Stimulated activated CD4-positive, alpha-beta T cell treated with anti-CD3 and anti-CD28 coated beads, Interleukin-4, amount 100 ng/mL, for 48 hours (primary cell): Measurements from ENCODE around the gene GRIK1.

Experiments
- DNase-seq, 2 donors: peaks; one replicate each; pipeline ENCODE4 v3.0.0-alpha.2; 2020; ENCODE audit warnings: low read depth in 2 of 2

GRIK1 gene

DNA sequence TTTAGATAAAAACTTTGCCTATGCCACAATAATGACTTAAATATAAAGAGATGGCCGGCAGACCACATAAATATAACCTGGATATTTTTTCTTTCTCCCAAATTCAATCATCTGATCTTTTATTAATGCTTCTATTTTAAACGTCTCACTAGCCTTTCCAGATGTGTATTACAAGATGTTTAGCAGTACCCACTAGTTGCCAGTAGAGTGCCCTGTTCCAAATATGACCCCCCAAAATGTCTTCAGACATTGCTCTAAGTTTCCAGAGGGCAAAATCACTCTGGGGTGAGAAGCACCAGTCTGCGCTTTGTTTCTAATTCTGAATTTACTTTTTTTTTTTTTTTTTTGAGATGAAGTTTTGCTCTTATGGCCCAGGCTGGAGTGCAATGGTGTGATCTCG lies 268.1 kb downstream of the GRIK1 start:
- no peak for DNase-seq

DNA sequence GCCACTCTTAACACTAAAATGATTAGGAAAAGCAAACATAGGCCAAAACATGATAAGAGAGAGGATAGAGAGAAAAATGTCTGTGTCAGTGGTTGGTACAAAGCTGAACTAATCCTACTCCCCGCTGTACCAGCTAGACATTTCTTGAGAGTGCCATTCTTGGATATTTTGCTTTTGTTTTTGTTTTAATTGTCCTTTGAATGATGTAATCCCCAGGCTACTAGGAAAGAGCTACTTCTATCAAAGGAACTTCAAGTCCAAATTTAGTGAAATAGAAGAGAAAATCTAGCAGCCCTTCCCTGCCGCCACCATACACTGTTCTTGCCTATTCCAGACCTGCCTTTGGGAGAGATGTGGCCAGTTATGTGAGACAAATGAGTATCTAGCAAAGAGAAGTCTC lies 269.6 kb downstream of the GRIK1 start:
- DNase-seq: no peak

DNA sequence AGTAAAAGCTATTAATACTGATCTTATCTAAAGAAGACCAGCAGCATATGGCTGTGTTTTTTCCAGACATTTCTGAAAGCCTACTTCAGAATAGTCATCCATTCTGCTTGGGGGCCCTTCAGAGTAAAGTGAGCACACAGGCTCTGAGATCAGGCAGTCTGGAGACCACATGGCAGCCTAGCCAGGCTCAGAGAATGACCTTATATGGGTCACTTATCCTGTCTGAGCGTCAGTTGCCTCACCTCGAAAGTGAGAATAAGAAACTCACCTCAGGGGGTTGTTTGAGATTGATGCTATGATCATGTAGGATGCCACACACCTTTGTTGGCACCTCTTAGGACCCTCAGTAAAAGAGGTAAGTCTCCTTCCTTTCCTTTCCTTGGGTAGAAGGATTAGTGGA lies 270.4 kb downstream of the GRIK1 start:
- no peak for DNase-seq

DNA sequence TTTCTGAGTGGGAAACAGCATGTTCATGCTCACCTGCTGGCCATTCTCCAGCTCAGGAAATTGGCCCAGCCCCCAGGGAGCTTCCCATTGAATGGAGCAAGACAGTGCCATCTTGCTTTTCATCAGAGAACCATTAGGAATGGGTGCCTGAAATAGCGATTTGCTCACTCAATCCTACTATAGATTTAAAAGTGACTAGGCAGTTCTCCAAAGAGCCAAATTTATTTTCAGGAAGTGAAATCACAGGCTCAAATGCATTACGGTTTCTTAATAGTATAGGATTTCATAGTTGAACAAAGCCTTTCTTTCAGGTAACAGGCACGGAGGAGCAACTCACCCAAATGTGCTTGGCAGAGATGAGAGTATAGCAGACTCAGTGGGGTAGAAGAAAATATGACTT lies 272.1 kb downstream of the GRIK1 start:
- DNase-seq: no peak

DNA sequence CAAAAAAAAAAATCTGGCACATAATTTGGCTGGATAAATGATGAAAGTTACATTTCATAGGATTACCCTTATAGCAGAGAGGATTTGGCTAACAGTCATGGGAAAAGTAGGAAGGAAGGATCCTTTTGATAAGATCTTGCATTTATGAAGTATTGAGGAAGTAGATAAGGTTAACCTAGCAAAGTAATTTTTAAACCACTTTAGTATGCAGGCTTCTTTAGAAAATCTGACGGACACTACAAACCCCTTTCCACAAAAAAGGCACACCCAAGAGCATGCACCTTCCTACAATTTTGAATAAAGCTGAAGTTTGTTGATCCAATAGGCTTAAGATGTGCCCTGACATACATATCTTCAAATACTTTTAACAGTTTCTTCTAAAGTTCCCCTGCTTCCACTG lies 275.2 kb downstream of the GRIK1 start:
- no peak for DNase-seq

DNA sequence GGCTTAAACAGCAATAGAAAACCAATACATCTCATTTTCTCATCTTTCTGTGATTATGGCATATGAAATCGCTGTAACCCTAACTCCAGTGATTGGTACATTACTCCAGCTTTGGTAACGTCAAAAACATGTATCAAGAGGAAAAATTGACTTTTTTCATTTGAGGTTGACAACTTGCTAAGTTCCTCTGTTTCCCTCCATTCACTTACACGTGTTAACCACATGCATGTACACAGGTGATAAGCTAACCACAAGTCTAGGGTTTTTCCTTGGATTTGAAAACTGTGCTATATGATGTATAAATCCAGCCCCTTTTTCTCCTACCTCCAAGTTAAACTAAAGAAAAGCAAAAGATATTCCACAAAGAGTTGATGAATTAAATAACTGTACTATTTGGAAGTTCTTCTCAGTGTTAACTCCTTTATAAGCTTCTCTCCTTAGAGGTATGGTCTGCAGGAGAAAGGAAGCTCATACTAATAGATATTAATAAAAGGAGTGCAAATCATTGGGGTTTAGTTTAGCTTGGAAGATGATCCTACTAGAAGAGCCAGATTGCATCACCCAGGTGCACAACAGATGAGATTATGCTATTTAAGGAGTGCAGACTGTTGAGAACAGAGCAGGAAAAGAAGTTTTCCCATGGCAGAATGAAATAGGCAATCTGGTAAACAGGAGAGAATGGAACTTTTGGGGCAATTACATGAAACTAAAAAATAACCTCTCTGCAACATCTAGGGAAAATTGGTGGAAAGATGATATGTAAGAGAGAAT lies 277.9 kb downstream of the GRIK1 start:
- DNase-seq: no peak

DNA sequence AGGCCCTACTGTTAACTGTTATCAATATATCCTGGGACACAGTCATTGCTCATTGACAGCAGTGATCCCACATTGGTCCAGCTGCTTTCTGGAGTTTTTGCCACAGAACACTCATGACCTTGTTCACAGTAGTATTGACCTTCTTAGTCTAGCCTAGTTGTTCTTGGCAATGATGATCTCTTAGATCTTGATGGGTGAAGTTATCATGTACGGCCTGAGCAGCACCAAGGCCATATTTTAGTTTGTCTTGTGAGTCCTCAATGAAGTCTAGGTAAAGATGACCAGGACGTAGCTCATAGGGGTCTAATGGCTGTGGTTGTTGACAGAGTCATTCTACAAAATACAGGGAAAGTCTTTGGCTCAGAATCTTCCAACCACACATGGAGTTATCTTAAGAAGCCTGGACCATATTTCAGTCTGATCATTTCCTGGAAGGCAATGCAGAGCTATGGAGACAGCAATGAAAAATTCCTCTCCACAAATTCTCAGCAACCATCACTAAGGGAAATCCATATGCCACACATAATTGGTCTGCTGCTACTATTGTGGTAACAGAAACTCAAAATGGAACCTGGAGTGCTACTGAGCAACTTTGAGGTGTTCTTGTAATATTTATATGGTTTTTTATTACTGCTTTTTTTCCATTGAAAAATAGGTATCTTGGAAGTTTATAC lies 279.6 kb downstream of the GRIK1 start:
- no peak for DNase-seq

DNA sequence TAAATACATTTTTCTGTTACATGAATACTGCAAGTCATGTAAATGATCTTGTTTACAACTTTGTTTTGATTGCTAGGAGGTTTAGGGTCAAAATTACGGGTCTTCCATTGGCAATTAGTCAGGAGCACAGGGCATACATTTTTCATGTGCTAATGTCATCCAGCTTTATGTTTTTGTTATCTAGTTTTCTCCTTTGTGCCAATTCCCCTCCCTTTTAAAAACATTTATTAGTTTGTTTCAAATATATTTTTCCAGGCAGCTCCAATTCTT lies 280.9 kb downstream of the GRIK1 start:
- DNase-seq: no peak

DNA sequence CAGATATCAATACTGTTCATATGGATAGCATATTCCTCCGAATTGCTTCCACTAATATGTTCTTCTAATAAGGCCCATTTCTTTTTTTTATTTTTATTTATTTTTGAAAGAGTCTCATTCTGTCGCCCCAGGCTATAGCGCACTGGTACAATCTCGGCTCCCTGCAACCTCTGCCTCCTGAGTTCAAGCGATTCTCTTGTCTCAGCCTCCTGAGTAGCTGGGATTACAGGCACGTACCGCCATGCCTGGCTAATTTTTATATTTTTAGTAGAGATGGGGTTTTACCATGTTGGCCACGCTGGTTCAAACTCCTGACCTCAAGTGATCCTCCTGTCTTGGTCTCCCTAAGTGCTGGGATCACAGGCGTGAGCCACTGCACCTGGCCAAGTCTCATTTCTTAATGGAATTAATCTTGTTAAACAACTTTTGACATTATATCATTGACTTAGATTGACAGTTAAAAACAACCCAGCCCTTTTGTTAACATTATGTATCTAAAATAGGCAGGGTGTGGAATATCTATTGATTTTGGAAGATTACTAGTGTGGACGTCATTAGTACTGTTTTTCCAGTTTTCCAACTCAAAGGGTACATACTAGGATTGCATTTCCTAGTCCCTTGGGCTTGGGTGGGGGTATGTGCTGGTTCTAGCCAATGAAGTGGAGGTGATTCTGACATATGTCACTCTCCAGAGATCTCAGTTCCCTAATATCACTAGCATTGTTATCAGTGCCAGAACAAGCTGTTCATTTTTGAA lies 281.4 kb downstream of the GRIK1 start:
- DNase-seq: no peak

DNA sequence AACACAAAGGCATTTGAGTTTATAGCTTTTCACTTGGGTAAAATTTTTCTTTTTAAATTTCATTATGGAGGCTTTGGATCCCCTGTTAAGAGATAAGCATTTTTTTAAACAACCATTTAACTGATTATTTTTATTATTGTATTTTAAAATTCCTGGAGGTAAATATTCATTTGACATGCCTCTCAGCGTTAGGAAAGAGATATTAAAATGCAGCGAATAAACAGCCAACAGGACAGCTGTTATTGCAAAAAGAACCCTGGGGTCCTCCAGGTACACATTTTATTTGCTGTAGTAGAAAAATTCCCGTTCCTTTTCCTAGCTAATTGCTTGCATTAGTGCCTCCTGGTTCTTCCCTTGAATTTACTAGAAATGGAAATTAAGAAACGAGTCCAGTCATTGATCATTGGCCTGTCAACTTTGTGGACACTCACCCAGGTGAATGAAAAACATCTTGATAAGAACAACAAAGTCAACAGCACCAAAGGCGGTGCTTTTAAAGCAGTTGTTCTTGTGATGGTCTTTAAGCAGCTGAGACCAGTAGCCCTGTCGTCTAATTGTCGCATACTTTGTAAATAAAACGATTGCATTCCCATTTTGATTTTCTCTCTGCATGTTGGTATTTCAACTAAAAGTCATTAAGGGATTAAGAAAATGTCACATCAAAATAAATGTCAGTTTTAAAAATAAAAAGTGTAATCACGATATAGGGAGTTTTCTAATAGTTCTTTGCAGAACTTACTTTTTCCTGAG lies 282.4 kb downstream of the GRIK1 start:
- no peak for DNase-seq

DNA sequence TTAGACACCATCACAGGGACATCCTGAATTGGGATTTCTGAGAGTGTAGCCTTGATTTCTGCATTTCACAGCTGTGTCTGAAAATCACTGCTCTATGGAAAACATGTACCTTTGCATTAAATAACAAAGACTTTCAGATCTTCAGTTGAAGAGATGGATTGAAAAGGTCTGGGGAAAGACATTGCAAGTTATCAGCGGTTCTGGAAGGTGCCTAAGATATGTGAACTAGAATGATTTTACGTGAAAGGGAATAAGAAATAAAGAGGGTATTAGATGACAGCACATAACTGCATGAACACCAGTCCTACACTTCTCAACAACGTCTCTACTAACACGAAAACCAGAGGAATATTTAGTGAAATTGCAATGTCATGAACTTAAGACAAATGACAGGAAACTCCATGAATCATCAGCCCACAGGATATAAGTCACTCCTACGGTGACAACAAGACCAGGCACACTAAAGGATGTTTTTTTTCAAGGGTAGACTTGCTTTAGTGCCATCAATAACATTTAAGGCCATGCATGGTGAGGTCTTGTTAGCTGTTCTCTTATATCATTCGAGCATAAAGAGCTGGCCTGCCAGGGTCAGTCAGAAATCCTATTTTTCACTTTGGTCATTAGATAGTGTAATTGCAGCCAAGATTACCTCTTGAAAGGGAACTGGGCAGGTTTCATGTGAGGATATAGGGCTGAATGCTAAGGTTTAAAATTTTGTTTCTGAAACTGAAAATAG lies 283.1 kb downstream of the GRIK1 start:
- DNase-seq: no peak

DNA sequence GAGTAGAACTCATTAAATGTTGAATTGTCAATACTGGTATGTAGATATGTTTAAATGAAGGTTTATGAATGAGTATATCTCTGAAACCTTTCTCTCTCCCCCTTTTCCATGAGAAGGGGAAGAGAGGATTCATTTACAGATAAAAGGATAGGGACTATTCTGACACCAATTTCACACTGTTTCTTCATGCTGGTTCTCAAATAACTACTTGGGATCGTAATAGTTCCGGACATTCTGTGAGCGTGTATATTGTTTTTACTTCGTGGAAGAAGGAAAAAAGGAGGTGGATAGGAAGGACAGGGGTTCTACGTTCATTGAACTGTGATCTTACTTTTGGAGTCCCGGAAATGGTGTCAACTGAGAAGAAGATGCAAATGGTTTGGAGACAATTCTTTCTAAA lies 284.2 kb downstream of the GRIK1 start:
- no peak for DNase-seq

DNA sequence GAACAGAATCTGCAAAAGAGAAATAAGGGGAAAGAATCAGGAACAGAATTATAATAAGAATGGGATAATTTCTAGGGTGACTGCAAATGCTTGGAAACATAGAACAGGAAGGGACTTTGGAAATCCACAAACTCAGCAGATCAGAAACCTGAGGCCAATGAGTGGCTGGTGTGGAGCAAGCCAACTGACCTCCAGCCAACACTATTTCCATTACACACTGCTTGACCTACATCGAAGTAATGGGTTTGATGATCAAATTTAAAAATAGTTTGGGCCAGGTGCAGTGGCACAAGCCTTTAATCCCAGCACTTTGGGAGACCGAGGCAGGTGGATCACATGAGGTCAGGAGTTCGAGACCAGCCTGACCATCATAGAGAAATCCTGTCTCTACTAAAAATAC lies 284.9 kb downstream of the GRIK1 start:
- no peak for DNase-seq

DNA sequence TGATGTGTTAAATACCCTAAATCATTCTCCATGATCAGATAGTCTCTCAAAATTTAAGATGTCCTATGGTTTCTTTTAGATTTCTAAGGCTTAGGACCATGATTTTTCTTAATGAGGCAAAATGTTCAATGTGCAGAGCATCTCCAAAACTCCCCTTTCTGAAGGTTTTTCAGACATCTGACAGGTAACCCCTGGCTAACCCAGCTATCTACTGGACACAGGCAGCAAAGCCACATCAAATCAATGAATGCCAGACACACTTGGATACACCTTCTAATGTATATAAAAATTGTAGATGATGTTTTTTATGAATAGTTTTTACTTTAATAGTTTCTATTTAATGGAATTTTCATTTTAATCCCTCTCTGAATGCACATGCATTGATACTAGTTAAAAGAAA lies 285.6 kb downstream of the GRIK1 start:
- DNase-seq: no peak

DNA sequence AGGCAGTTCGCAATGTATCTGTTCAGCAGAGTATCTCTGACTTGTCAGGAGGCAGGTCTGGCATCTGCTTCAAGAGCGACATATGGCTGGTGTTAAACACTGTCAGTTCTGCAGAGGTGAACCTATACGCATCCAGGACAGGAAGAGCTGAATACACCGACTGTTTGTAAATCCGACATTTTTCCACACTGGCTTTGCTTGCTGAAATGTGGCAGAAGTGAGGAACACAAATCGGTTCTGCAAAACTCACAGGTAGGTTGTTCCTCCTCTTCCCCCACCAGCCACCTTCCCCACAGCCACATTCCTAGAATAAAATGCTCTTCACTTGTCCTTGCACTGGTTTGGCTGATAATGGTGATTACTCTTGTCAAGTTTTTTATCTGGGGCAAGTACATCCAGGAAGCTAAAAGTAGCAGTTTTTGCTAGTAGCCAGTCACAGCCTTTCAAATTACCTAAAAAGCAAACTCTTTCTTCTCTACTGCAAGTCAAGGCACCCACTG lies 289.2 kb downstream of the GRIK1 start:
- no peak for DNase-seq

DNA sequence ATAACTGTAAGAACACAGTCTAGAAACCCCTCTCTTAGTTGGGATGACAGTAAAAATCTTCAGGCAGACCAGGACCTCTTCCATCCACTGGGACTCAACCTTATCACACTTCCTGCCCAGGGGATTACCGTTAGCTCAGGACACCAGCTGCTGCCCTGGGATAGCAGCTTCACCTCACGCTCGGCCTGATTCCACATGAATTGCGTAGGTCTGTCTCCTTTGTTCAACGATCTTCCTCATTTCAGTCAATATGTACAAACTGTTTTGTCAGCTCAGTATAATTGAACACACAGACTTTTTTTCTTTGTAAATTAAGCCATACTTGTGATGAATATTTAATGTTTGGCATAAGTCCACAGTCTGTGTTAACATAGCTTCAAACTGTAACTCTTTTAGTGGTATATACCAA lies 290.4 kb downstream of the GRIK1 start:
- DNase-seq: no peak

DNA sequence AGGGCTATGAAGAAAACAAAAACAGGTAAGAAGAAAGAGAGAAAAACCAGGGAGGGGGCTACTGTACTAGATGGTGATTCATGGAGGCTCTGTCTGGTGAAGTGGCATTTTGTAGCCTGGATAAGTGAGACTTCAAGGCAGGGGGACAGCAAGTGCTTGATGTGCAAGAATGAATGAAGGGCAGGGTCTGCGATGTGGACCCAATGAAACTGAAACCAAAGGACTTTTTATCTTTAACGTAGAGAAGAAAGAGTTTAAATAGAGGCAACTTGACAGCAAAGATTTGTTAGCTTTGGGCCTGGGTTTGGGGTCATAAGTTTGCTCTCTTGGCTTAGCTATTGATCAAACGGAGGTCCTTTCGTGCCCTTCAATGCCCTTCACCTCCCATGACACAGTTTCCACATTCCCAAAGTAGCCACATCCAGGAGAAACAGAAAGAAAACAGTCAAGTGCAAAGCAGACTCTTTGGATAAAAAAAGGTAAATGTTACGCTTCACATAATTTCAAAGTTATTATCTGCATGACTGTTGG lies 291.0 kb downstream of the GRIK1 start:
- DNase-seq: no peak

DNA sequence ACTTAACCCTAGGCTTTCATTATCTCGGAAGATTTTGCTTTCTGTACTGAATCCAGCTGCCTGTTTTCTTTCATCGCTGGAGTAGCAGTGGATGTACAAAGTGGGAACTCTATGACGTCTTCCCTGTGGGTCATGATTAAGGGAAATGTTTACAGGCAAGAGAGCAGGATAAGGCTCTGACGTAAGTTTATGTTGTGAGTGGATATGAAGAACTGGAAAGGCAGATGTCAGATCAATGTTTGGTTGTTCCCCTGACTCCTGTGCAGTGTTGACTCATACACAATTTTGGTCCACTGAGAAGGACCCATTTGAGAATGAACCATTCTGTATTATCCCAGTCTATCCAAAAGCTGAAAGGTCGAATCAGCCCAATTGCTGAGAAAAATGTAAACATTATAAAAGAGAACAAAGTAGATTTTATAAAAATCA lies 292.4 kb downstream of the GRIK1 start:
- DNase-seq: no peak

DNA sequence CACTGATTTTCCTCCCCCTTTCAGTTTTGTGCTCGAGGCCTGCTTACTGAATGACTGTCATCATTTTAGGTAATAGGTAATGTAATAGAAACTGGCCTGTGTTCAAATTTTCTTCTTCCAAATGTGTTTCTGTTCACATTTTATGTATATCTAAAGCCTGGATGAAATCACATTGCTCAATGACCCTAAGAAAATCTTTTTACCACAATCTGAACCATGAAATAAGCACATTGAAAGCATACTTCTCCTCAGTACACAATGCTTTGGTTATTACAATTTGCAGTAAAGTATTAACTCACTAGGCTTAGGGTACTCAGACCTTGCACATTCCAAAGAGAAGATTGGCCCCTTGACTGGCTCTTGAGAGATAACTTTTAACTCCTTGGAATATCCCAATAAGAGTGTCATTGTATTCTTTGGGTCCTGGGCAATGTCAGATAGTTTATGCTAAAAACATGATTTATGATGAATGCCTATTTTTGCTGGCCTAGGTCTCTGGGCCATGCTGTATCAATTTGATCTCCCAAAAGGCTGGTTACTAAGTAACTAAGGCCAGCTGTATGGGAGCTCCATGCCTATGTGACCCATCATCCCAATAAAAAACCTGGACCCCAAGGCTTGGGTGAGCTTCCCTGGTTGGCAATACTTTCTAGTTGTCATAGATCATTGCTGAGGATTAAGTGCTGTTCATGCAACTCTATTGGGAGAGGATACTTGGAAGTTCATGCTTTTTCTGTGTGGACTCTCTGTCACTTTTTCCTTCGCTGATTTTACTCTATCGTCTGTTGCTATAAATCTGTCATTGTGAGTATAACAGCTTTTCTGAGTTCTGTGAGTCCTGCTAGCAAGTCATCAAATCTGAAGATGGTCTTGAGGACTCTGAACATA lies 293.9 kb downstream of the GRIK1 start:
- DNase-seq: no peak

DNA sequence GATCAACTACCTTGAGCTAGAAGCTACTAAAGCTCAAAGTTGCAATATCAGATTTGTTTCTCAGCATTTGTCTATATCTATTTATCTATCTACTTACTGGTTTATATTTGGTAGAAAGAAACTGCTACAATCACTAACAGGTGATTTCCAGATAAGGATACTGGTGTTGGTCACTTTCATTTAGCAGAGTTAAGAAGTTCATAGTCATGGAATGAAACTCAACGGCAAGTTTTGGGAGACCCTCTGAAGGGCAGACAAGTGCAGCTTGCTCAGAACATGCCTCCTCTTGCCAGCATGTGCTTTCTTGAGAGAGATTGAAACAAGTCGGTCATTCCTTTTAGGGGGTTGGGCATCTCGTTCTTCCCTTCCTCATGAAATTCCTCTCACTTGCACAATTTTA lies 296.5 kb downstream of the GRIK1 start:
- no peak for DNase-seq
